Lower leg skin (tissue), 3 donors: ENCODE measurements around the gene TMEM220.

Source experiments
- CTCF ChIP-seq, 3 donors: fragments of 450-650 bp; IDR thresholded peaks; one replicate each; pipeline ENCODE4 v1.5.1; 2016; ENCODE audit warnings: antibody characterized with exemption in 3 of 3, mild to moderate bottlenecking in 3 of 3, moderate library complexity in 2 of 3
- POLR2A ChIP-seq, 2 donors: fragments of 450-650 bp; IDR thresholded peaks; one replicate each; pipeline ENCODE4 v1.6.1; 2016 to 2017; ENCODE audit warnings: antibody characterized with exemption in 2 of 2, mild to moderate bottlenecking in 1 of 2, moderate library complexity in 1 of 2

GRCh38 chr17:10697092-10698081 lies 32.4 kb downstream of the TMEM220 start, which contains the start of the genes ADPRM and SCO1:
- TF ChIP-seq POLR2A (IDR thresholded peaks at IDR 0.05) (peak in 1 of 2 donors; percentile 70), CTCF (IDR thresholded peaks at IDR 0.05) (no peak)
